ENCODE results near the gene VIPR2.

DNA sequence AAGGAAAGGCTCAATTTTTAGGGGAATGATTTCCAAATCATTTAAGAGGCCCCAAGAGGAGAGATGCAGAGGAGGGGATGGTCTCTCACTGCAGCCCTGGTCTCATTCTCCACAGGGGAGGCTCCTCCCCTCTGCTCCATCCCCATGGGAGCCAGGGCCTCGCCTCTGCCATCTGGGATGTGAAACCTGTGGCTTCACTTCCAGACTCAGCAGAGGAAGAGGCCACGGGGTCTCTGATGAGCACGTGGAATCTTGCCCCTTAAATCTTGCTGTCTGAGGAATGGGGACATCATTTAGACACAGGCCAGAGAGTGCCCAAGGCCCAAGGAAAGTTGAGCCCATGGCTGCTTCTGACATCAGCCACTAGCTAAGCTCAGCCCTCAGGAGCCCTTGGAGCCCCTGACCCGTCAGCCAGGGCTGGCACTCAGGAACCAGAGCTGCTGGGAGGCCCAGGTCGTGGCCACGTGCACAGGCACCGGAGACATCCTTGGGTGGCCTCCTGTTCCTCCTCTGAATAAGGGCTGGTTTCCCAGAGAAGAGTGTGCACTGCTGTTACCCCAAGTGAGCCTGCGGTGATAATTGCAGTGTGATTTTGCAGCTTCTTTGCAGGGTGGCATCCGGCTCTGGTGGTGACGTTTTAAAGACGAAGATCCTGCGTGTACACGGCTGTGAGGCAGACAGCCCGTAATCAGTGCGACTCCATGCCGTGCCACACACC lies 50.5 kb downstream of the VIPR2 start:
- TF ChIP-seq EZH2 (IDR thresholded peaks at IDR 0.05; ENCODE audit: low read depth) = no peak
- TF ChIP-seq, protein P1, sequence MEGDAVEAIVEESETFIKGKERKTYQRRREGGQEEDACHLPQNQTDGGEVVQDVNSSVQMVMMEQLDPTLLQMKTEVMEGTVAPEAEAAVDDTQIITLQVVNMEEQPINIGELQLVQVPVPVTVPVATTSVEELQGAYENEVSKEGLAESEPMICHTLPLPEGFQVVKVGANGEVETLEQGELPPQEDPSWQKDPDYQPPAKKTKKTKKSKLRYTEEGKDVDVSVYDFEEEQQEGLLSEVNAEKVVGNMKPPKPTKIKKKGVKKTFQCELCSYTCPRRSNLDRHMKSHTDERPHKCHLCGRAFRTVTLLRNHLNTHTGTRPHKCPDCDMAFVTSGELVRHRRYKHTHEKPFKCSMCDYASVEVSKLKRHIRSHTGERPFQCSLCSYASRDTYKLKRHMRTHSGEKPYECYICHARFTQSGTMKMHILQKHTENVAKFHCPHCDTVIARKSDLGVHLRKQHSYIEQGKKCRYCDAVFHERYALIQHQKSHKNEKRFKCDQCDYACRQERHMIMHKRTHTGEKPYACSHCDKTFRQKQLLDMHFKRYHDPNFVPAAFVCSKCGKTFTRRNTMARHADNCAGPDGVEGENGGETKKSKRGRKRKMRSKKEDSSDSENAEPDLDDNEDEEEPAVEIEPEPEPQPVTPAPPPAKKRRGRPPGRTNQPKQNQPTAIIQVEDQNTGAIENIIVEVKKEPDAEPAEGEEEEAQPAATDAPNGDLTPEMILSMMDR (conservative IDR thresholded peaks at IDR 0.05) = no peak
